RWPE1 (cell line): ENCODE results near the gene RNF146.

Source experiments
- CTCF ChIA-PET: fragments of 350-600 bp; sonication (Branson Sonifier 250); formaldehyde crosslinking; extraction: SDS; loops from one replicate; lab custom pipeline; 2021; lab: Yijun Ruan, JAX
- POLR2A ChIA-PET: fragments of 400-600 bp; formaldehyde crosslinking; extraction: SDS; loops from one replicate; lab custom pipeline; 2020; ENCODE audit warnings: antibody characterized with exemption; ENCODE audit not compliant: low non-redundant PET; lab: Yijun Ruan, JAX
- DNase-seq: peaks from one replicate; pipeline ENCODE4 v3.0.0; 2012; ENCODE audit warnings: low spot score
- H3K27ac ChIP-seq: fragments of 450-650 bp; 2 replicates; pipeline ENCODE4 v1.5.1; 2017
- CTCF ChIP-seq: fragments of 450-650 bp; conservative IDR thresholded peaks from 2 replicates; pipeline ENCODE4 v1.5.1; 2017; ENCODE audit warnings: low read depth, mild to moderate bottlenecking

RNF146 gene

GRCh38 chr6:127277878-127278843 lies 11.5 kb downstream of the RNF146 start:
- ChIA-PET POLR2A (no interaction called here), CTCF (no interaction called here)
- DNase-seq = no peak
- no peak overlapping the region for H3K27ac ChIP-seq
- TF ChIP-seq CTCF = no peak

DNA sequence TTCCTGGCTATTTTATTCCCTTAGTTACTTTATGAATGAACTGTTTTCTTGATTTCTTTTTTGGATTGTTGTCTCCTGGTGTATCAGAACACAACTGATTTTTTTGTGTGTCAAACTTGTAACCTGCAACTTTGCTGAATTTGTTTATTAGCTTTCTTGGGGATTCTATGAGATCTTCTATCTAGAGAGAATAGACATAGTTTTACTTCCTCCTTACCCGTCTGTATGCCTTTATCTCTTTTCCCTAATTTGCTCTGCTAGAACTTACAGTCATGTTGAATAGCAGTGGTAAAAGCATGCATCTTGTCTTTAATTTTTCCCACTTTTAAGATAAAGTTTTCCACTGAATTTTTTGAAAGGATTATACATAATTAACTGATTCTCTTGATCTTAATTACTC lies 13.2 kb downstream of the RNF146 start:
- no peak for DNase-seq
- ChIA-PET CTCF (interaction anchor here (0.7 kb wide), 1 partner anchor 1489 kb away, joined by 3 read pairs; the partner anchor contains the start of gene NCOA7), POLR2A (no interaction called here)
- no peak for TF ChIP-seq CTCF
- H3K27ac ChIP-seq = no peak overlapping the region

DNA sequence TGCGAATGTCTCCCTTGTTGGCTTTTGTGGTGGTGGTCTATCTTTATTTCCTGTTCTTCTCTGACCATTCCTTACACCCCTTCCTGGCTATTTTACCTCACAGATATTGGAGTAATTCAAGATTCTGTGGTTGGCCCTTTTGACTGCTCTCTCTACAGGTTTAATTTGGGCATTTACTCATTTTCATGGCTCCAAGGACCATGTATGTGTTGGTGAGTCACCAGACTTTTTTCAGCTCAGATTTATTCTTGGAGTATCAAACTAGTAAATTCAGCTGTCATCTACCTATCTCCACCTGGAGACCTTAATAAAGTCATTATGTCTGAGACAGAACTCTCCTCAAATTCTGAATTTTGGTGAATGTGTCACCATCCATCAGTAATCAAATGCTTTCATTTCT lies 15.5 kb downstream of the RNF146 start:
- ChIA-PET POLR2A (no interaction called here), CTCF (interaction anchor here (0.9 kb wide), 1 partner anchor 20 kb away, joined by 3 read pairs; no protein-coding TSS in a partner anchor)
- no peak for DNase-seq
- TF ChIP-seq CTCF = no peak
- H3K27ac ChIP-seq = no peak overlapping the region

- no peak overlapping the region for H3K27ac ChIP-seq
- CTCF ChIA-PET = no interaction called here
- POLR2A ChIA-PET = no interaction called here
- DNase-seq = no peak
- no peak for TF ChIP-seq CTCF
Measured at GRCh38 chr6:127288705-127289104, 22.0 kb downstream of the RNF146 start.

GRCh38 chr6:127289934-127290333 lies 23.3 kb downstream of the RNF146 start:
- no peak for TF ChIP-seq CTCF
- H3K27ac ChIP-seq = no peak overlapping the region
- ChIA-PET POLR2A (no interaction called here), CTCF (interaction anchor here (0.6 kb wide), 1 partner anchor 16 kb away, joined by 3 read pairs; no protein-coding TSS in a partner anchor)
- no peak for DNase-seq

DNA sequence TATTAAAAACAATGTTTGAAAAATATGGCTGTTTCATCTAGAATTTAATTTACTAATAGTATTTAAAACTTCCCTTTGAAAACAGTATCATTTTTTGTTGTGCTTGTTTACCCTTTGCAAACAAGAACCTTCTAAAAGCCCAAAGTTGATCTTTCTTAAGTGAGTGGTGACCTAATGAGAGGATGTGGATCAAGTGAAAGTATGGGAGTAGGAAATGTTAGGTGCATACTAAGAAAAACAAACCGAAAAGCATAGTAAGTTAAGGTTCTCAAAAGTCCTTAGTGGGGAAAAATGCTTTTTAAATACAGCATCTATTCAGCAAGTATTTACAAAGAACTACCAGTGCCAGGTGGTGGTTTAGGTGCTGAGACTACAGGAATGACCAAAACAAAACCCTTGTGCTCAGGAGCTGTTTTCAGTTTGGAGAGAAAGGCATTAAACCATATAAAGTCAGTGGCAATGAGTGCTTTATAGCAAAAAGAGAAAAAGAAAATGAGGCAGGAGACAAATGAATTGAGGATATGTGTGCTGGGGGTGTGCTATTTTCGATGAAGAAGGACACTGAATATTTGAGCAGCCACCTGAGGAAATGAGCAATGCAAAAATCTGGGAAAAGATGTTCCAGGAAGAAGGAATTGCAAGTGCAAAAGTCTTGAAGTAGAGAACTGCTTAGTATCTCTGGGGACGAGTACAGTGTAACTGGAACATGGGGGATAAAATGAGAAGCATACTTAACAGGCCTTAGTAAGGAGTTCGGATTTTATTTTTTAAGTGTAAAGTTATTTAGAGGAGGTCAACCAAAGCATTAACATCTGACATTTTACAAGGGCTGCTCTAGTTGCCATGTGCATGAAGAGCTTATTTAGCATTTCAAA lies 24.0 kb downstream of the RNF146 start:
- CTCF ChIA-PET = interaction anchor here (0.7 to 0.9 kb wide), 3 partner anchors 30 to 172 kb away, joined by 3 read pairs; no protein-coding TSS in a partner anchor
- POLR2A ChIA-PET = no interaction called here
- no peak for TF ChIP-seq CTCF
- no peak overlapping the region for H3K27ac ChIP-seq
- DNase-seq = no peak
